Activated CD8-positive, alpha-beta memory T cell treated with anti-CD3 and anti-CD28 coated beads, Interleukin-2, amount 50 U/mL, for 1 hour (primary cell): Measurements from ENCODE around the gene PHTF2.

Experiments
- DNase-seq: peaks from one replicate; pipeline ENCODE4 v3.0.0-alpha.2; 2020; ENCODE audit errors: extremely low read depth

Gene PHTF2

DNA sequence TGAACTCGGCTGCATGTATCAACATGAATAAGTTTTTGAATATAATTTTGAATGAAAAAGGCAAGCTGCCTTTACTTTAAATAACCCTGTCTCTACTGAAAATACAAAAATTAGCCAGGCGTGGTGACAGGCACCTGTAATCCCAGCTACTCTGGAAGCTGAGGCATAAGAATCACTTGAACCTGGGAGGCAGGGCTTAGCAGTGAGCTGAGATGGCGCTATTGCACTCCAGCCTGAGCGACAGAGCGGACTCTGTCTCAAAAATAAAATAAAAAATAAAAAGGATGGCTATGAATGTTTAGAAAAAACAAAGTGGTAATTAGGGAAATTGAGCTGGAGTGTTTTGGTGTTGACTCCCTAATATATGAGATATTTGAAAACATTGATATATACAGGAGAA is 133.3 kb downstream of the PHTF2 start:
- DNase-seq = no peak

GRCh38 chr7:77933394-77933793 is 134.8 kb downstream of the PHTF2 start:
- DNase-seq = no peak

- DNase-seq = no peak
These were observed 137.2 kb downstream of the PHTF2 start for GRCh38 chr7:77935652-77936348.

- DNase-seq = no peak
These were observed 142.1 kb downstream of the PHTF2 start for GRCh38 chr7:77940647-77941046.

GRCh38 chr7:77942431-77942830 is 143.9 kb downstream of the PHTF2 start:
- no peak for DNase-seq

DNA sequence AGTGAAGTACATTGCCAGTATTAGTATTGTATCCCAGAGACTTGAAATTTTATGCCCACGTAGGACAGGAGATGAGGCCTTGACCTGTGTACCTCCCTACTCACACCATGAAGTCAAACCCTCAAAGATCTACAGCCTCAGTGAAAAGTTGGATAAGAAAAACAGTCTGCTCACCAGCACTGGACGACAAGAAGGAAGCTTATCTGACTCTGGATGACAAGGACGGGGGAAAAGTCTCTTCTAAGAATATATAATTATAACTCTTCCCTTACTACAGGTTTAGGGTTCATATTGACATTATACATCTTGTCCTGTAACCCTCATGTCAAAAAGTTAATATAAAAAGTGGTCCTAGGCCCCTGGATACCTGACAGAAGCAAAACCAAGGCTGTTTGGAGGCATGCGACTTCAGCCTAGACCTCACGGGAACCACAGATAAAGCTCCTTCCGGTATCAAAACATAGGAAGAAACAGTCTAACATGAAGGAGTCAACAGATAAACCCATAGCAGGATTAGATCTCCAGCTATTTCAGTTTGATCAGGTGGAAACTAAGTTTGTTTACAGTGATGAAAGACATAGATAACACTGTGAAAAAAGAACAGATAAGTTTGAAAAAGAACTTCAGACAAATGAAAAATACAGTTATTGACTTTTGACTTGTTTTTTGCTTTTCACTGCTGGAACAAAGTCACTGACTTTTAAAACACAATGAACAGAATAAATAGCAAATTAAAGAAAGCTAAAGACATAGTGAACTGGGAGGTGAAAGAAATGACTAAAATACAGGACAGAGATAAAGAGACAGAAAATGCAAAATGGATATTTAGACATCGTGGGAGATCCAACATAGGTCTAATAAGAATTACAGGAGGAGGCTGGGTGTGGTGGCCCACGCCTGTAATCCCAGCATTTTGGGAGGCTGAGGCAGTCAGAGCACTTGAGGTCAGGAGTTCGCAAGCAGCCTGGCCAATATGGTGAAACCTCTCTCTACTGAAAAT is 145.9 kb downstream of the PHTF2 start:
- no peak for DNase-seq

- no peak for DNase-seq
These were observed 152.0 kb downstream of the PHTF2 start for GRCh38 chr7:77950548-77950947.

- no peak for DNase-seq
These were observed 156.4 kb downstream of the PHTF2 start for GRCh38 chr7:77954773-77955555.

- no peak for DNase-seq
These were observed 159.9 kb downstream of the PHTF2 start for GRCh38 chr7:77958436-77958835.

GRCh38 chr7:77959080-77959479 is 160.5 kb downstream of the PHTF2 start:
- no peak for DNase-seq

GRCh38 chr7:77960336-77960735 is 161.8 kb downstream of the PHTF2 start:
- DNase-seq = no peak

DNA sequence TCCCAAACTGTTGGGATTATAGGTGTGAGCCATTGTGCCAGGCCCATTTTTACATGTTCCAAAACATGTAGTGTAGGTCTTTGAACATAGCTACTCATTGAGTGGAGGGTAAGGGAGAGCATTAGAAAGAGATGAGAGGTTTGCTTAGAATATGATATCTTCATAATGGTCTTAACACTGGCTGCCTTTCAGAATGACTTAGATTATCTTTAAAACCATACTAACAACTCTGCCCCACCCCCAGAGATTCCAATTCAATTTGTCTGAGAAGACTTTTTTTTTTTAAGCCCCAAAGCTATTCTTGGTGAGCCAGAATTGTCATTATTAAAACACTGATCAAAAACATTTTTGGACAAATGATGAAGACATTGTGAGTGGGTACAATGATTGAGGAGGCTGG is 168.9 kb downstream of the PHTF2 start:
- DNase-seq = no peak

- no peak for DNase-seq
These were observed 173.2 kb downstream of the PHTF2 start for GRCh38 chr7:77971726-77972125.

DNA sequence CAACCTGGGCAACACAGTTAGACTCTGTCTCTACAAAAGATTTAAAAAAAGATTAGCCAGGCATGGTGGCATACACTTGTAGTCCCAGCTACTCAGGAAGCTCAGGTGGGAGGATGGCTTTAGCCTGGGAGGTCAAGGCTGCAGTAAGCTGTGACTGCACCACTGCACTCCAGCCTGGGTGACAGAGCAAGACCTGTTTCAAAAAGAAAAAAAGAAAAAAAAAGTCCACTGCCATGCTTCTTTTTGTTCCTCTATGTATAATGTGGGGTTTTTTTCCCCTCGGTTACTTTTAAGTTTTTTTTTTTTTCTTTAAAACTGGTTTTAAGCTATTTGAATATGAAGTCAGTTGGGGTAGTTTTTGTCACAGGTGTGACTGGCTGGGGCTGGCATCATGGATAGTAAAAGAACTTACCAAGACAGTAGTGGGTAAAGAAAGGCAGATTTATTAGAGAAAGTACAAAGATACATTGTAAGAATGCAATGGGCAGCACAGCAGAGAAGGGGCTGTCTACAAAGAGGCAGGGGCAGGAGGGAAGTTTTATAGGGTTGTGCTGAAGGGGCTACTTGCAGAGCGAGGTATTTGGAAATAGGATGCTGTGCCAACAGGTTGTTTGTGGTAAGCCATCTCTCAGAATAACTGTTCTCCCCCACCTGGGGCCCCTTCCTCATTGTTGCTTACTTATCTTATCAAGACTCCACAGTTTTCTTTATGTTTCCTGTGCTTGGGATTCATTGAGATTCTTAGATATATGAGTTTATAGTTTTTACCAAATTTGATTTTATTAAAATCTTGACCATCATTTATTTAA is 177.3 kb downstream of the PHTF2 start:
- no peak for DNase-seq

DNA sequence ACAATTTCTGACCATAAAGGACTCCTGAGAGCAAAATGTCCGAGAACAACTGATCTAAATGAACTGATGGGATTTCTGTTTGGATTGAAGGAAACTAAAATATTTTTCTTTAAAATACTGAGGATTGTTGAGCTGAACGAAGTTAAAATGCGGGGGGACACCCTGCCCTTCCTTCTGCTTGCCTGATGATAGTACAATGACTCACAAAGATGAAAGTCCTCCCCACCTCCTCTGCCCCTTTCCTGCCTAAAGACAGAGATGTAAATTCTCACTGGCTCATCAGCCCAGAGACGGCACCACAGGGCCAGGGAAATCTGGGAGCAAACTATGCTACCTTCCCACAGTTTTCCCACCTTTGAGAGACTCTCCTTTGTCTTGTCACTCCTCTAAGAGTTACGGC is 180.6 kb downstream of the PHTF2 start:
- no peak for DNase-seq

DNA sequence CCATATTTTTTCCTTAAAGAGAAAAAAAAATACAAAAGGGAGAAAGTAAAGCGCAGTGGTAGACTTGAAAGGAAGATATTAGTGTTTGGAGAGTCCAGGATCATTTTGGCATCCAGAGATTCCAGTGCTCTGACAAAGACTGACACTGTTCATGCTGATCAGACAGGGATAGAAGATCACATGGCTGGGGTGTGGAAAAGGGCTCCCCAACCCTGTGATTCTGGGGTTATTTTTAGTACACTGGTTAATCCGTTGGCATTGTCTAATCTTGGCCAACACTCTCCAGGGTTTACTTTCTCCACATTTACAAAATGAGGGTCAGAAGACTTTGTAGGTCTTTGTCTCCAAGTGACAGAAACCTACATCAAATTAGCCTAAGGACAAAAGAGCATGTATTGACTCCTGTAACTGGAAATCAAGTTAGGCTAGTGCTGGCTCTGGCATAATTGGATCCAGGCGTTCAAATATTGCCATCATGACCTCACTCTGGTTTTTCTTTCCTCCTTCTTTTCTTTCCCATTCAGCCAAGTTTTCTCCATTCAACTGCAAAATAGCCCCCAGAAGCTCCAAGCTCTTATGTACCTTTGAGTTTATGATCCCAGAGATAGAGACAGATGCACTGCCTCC is 181.6 kb downstream of the PHTF2 start:
- no peak for DNase-seq

DNA sequence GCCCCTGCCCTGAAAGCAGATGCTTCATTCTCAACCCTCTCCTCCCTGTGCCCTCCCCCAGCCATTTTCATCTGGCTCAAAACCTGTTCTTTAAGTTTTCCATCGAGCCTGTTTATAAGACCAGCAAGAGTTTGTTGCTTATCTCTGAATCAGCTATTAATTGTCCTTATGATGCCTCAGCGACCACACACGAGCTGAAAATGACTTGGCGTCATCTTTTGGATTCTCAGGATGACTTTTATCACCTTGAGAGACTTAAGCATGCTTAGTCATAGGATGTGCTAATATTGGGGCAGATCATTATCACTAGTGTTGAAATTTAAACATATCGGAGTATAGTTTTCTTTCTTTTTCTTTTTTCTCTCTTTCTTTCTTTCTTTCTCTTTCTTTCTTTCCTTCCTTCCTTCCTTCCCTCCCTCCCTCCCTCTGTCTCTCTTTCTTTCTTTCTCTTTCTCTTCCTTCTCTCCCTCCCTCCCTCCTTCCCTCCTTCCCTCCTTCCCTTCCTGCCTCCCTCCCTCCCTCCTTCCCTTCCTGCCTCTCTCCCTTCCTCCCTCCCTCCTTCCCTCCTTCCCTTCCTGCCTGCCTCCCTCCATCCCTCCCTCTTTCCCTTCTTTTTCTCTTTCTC is 184.5 kb downstream of the PHTF2 start:
- no peak for DNase-seq

DNA sequence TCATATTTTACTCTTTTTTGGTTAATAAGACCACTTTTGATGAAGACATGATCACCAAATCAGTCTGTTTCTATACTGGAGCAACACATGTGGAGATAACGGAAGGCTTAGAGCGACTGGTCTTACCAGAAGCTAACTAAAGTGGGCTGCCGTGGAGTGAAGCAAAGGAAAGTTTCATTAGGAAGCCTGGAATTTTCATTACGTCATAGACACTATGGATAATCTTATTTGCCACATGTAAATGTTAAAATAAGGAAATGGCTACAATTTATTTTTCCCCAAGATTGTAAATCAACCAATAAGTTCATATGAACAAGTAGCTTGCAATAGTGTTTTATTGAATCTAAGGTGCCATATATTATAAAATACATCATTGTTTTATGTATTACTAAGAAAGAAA is 185.4 kb downstream of the PHTF2 start:
- no peak for DNase-seq

GRCh38 chr7:77985232-77985973 is 186.8 kb downstream of the PHTF2 start:
- DNase-seq = no peak

GRCh38 chr7:77985974-77986339 is 187.4 kb downstream of the PHTF2 start:
- no peak for DNase-seq
